ENCODE data around the gene PRCP.
"Not testable (repeated sequence)": the region's sequence is repeated elsewhere in the genome, so short reads cannot be mapped to it uniquely, and the experiment has no call there.

Gene PRCP

DNA sequence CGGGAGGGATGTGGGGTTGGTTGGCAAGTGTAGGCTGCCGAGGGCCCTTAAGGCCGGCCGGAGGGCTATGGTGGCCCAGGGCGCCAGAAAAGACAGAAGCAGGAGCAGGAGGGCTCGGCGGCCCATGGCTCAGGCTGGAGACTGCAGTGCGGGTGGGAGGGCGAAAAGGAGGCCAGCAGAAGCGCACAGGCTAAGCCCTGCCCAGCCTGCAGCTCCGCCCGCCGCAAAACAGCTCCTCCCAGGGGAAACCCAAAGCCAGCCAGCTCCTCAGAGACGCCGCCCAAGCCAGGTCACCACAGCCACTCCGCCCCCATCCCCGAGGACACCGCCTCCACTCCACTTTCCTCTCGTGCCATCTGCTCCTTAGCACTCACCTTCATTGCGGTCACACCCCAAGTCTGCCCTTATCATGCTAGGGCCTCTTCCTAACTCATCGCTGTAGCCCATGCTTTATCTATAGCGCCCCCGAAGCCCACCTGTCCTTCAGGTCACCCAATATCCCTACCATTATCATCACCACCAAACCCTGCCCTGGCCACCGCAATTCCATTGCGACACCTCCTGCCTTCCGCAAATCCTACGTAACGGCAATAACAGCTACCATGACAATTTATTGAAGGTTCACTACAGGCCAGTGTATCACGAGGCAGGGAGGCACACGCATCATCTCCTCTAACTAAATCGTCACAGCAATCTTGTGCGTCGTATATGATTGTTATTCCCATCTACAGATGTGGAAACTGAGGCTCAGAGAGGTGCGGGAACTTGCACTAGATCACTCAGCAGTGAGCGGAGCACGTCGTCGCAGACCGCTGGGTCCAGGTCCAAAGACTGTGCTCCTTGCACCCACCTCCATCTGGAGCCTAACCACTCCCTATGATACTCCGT is at the start of gene PRCP:
TSS of gene PRCP (minus strand) at position 154 of the 888 bp plus-strand sequence. CDS start at position 126, 28 bp downstream.
- peak; percentile 72 for DNase-seq (ENCODE audit: low read depth)

DNA sequence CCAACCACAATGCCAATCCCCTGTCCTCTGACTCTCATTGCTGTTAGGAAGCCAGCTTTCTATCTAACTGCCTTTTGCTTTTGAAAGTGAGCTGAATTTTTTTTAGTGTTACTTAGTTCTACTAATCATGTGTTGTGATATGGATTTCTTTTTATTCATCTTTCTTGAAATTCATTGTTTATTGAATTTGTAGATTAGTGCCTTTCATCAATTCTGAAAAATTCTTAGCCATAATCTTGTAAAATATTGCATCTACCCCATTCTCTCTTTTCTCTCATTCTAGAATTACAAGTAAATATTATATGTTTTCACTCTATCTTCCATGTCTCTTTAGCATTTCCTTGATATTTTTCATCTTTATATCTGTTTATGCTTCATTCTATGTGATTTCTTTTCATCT is 49.1 kb upstream of the PRCP start:
- DNase-seq (ENCODE audit: low read depth): no peak

DNA sequence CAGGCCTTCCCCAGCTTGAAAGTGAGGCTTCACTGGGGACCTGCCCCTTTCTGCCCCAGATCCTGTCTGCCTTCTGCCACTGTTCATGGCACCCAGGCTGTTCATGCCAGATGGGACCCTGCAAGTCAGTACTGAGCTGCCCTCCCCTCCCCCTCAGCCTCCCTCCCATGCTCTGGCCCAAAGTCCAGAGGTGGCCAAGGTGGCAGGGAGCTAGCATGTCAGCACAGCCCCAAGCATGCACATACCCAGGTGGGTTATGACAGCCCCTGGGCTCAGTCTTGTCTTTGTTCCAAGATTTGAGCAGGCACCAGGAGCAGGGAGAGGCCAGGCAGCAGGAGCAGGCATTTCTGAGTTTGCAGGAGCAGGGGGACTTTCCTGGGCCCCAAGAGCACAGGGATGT is 45.5 kb upstream of the PRCP start:
- DNase-seq (ENCODE audit: low read depth): no peak

DNA sequence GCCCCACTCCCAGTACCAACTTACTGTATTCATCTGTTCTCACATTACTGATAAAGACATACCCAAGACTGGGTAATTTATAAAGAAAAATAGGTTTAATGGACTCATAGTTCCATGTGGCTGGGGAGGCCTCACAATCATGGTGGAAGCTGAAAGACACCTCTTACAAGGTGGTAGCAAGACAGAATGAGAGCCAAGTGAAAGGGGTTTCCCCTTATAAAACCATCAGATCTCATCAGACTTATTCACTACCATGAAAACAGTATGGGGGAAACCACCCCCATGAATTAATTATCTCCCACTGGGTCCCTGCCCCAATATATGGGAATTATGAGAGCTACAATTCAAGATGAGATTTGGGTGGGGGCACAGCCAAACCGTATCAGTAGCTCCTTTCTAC is 44.8 kb upstream of the PRCP start:
- not testable (repeated sequence) for DNase-seq (ENCODE audit: low read depth)

DNA sequence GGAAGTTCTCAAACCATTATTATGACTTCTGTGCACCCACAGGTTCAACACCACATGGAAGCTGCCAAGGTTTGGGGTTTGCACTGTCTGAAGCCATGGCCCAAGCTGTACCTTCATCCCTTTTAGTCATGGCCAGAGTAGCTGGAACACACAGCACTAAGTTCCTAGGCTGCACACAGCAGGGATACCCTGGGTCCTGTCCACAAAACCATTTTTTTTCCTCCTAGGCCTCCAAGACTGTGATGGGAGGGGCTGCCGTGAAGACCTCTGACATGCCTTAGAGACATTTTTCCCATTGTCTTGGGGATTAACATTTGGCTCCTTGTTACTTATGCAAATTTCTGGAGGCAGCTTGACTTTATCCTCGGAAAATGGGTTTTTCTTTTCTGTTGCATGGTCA is 44.0 kb upstream of the PRCP start:
- no peak for DNase-seq (ENCODE audit: low read depth)

DNA sequence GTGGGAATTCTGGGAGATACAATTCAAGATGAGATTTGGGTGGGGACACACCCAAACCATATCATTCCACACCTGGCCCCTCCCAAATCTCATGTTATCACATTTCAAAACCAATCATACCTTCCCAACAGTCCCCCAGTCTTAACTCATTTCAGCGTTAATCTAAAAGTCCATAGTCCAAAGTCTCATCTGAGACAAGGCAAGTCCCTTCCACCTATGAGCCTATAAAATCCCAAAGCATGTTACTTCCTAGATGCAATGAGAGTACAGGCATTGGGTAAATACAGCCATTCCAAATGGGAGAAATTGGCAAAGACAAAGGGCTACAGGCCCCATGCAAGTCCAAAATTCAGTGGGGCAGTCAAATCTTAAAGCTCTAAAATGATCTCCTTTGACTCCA is 43.2 kb upstream of the PRCP start:
- not testable (repeated sequence) for DNase-seq (ENCODE audit: low read depth)

DNA sequence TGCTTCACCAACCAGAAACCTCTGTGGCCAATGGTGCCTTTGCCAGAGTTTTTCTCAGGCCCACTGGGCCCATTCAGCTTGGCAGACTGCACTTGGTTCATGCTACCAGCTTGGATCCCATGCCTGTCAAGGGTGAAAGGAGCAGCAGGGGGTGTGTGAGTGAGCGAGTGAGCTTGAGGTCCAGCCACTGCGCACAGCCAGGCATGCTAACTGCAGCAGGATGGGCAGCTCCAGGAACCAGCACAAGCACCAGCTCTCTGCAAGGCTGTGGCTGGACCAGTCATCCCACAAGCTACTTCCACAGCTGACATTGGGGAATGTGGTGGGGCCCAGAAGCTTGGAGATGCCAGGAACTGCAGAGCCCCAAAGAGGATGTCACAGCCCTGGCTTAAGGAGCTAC is 42.1 kb upstream of the PRCP start:
- DNase-seq (ENCODE audit: low read depth): no peak

DNA sequence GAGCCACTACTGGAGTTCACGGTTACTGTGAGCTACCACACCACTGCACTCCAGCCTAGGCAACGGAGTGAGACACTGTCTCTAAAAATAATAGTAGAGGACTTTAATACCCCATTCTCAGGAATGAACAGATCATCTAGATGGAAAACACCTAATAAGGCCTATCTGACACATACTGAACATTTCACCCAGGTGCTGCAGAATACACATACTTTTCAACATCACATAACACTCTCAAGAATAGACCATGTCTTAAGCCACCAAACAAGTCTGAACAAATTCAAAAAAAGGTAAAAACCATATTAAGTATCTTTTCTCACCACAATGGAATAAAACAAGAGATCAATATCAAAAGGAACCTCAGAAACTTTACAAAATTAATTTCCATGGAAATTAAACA is 39.2 kb upstream of the PRCP start:
- DNase-seq (ENCODE audit: low read depth): no peak

DNA sequence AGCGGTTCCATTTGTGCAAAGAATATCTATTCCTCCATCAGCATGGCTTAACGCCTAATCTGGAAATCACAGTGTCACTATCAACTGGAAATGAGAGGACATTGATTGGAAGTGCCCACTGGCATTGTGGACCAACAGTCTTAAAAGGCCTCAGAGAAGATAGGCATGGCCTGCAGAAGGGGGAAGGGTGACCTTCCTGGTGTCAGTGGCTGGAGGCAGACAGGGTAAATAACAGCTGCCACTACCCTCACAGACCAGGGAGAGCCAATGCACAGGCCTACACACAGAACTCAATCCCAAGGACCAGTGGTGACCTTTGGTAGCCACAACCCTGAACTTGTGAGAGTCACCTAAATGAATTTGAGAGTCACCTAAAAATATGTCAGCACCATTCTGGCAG is 37.3 kb upstream of the PRCP start:
- no peak for DNase-seq (ENCODE audit: low read depth)

DNA sequence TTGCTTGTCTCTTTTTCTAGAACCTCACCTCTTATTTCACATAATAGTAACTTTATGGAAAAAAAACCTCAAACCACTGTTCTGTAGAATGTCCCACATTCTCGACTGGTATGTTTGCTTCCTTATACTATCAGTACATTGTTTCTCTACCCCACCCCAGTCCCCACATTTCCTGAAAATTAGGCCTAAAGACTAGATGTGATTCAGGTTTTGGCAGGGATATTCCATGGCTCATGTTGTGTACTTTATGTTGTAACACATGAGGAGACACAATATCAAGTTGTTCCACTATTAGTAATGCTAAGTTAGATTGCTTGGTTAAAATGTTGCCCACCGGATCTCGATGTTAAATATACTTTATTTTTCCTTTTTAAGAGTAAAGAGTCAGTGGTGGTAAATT is 36.0 kb upstream of the PRCP start:
- DNase-seq (ENCODE audit: low read depth): no peak

DNA sequence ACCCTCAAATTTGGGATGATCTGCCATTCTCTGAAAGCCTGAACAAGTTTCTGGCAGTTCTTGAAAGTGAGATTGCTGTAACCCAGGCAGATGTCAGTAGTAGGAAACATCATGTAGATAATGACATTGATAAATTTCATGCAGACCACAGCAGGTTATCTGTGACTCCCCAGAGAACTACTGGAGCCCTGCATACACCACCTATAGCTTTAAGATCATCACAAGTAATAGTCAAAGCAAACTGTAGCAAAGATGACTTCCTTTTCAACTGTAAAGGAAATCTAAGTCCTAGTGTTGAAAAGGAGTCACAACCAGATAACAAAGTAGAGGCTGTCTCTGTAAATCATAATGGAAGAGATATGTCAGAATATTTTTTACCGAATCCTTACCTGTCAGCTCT is 32.3 kb upstream of the PRCP start:
- no peak for DNase-seq (ENCODE audit: low read depth)

DNA sequence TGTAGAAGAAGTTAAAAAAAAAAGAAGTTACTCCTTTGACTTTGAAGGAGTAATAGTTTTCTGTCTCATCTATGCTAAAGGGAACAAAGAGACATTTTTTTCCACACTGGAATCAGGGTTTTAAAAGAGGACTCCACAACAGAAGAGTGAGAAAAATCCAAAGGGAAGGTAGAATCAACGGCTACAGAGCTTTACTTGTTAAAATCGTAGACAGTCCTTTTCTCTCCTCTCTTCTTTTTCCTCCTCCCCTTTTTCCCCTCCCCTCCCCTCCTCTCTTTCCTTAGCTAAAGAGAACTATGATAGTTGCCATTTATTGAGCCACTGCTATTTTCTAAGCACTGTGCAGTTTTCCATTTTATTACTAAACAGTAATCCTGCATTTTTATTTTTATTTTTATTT is 30.5 kb upstream of the PRCP start:
- no peak for DNase-seq (ENCODE audit: low read depth)

DNA sequence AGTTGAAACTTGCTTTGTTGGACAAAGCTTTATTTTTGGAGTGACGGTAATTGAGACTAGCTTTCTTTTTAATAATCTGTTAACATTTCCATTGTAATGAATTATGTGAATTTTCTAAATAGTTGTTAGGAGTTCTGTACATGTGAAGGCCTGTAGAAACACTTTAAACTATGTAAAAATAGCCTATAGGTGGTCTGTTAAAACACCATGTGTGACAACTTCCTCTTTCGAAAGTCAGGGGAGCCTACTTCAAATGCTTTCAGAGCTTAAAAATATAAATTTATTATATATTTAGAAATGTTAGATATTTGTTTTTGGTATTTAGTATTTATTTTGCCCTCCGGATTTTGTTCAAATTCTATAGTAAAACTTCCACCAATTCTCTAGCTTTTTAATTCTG is 30.0 kb upstream of the PRCP start:
- no peak for DNase-seq (ENCODE audit: low read depth)

DNA sequence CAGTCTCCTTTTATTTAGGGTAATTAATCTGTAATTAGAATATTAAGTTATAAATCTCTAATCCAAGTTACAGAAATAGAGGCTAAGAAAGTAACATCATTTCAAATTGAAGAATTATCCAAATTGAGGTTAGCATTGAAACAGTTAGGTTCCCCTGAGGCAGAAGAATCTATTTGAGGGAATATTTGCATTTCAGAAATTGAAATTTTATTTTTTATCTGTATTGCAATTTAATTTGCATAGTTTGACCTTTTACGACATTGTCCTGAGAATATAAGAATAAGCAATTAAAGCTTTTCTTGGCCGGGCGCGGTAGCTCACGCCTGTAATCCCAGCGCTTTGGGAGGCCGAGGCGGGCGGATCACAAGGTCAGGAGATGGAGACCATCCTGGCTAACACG is 28.9 kb upstream of the PRCP start:
- DNase-seq (ENCODE audit: low read depth): no peak

DNA sequence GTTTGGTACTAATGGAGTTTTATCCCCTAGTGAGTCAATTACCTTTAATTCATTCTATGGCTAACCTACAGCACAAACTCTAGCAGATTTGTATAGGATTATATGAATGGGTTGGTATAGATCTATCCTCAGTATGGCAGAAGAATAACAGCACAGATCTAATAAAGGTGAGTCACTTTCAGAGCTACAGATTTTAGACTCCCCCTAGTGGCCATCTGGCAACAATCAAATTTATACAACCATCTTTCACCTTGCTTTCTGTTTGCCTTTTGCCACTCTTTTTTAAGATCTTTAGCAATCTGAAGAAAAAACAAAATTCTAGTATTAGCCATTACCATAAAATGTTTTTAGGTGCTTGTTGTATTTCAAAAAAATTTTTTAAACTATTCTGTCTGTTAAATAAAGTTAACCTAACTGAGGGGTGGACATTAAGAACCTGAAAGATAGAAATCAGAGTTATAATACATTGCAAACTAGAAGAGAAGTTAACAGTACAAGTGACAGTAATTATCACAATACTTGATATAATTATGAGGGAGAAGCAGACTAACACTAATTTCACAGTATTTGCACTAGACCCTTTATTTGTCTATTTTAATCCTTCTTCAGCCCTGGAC is 27.1 kb upstream of the PRCP start:
- DNase-seq (ENCODE audit: low read depth): no peak

DNA sequence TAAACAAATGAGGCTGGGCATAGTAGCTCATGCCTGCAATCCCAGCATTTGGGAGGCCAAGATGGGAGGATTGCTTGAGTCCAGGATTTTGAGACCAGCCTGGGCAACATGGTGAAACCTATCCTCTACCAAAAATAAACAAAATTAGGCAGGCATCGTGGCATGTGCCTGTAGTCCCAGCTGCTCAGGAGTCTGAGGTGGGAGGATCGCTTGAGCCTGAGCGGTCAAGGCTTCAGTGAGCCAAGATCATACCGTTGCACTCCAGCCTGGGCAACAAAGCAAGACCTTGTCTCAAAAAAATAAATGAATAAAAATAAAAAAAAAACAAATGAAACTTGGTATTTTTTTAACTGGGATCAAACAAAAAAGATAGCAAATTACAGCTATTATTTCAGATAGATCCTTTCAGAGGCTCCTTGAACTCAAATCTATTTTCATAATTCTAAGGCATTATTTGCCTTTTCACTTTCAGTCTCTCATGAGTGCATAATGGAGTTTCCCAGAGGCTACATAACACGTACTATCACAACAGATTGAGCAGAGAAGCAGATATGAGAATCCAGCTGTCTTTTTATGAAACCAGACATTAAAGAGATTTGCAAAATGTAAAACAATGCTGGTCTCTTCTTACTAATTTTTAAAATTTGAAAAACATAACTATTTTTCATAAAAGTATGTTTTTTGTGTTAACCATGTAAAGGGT is 24.4 kb upstream of the PRCP start:
- DNase-seq (ENCODE audit: low read depth): no peak

DNA sequence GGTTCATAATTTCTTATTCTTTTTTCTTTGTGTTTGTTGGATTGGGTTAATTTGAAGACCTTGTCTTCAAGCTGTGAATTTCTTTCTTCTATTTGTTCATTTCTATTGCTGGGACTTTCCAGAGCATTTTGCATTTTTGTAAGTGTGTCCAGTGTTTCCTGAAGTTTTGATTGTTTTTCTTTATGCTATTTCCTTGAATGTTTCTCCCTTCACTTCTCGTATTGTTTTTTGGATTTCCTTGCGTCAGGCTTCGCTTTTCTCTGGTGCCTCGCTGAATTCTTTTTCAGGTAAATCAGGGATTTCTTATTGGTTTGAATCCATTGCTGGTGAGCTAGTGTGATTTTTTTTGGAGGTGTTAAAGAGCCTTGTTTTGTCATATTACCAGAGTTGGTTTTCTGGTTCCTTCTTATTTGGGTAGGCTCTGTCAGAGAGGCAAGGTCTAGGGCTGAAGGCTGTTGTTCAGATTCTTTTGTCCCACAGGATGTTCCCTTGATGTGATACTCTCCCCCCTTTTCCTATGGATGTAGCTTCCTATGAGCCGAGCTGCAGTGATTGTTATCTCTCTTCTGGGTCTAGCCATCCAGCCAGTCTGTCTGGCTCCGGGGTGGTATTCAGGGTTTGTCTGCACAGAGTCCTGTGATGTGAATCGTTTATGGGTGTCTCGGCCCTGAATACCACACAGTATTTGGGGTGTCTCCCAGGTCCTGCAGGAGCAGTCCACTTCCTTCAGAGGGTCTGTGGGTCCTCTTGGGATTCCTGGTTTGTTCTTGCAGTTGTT is 22.4 kb upstream of the PRCP start:
- DNase-seq (ENCODE audit: low read depth): not testable (repeated sequence)

DNA sequence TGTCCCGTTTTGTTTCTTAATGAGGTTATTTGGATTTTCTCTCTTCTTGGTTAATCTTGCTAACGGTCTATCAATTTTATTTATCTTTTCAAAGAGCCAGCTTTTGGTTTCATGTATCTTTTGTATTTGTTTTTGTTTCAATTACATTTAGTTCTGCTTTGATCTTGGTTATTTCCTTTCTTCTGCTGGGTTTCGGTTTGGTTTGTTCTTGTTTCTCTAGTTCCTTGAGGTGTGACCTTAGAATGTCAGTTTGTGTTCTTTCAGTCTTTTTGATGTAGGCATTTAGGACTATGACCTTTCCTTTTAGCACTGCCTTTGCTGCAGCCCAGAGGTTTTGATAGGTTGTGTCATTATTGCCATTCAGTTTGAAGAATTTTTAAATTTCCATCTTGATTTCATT is 20.0 kb upstream of the PRCP start:
- not testable (repeated sequence) for DNase-seq (ENCODE audit: low read depth)

DNA sequence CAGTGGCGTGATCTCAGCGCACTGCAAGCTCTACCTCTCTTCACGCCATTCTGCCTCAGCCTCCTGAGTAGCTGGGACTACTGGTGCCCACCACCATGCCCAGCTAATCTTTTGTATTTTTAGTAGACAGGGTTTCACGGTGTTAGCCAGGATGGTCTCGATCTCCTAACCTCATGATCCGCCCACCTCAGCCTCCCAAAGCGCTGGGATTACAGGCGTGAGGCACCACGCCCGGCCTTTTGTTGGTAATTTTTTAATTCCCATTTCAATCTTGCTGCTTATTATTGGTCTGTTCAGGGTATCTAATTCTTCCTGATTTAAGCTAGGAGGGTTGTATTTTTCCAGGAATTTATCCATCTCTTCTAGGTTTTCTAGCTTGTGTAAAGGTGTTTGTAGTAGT is 19.6 kb upstream of the PRCP start:
- DNase-seq (ENCODE audit: low read depth): not testable (repeated sequence)

DNA sequence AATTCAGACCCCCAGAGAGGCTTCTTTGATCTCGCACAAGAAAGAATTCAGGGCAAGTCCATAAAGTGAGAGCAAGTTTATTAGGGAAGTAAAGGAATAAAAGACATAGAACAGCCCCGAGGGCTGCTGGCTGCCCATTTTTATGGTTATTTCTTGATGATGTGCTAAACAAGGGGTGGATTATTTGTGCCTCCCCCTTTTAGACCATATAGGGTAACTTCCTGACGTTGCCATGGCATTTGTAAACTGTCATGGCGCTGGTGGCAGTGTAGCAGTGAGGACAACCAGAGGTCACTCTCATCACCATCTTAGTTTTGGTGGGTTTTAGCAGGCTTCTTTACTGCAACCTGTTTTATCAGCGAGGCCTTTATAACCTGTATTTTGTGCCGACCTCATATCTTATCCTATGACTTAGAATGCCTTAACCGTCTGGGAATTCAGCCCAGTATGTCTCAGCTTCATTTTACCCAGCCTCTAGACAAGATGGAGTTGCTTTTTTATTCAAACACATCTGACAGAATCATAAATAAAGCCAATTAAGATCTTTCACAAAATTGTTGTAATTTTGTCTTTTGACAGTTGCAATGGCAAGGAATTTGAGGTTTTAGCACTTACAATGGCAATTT is 8.9 kb upstream of the PRCP start:
- no peak for DNase-seq (ENCODE audit: low read depth)

DNA sequence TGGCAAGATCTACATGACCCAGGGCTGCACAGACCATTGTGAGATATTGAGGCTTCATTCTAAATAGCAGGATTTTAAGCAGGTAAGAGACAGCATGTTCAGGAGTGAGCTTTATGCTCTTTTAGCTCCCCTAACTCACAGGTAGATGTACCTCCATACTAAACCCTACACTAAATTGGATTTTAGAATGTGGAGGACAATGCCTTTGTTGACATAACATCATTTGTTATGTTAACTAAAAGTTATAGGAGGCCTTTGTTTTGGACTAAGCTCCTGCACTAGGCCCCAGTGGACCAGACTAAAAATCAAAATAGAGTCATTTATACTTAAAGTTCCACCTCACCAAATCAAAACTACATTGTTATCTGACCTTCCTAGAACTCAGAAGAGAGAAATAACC is 8.1 kb upstream of the PRCP start:
- no peak for DNase-seq (ENCODE audit: low read depth)

DNA sequence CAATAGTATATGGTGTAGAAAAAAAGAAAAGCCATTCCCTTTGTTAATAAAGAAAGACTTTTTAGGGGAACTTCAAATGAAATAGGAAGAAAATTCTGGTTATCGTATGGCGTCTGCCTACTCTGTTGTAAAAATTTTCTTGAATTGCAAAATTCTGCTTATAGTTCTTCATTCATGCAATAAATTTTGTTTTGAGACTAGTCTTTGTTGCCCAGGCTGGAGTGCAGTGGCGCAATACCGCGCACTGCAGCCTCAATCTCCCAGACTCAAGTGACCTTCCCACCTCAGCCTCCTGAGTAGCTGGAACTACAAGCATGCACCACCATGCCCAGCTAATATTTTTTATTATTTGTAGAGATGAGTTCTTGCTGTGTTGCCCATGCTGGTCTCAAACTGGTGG is 7.1 kb upstream of the PRCP start:
- no peak for DNase-seq (ENCODE audit: low read depth)

All from stimulated activated CD8-positive, alpha-beta memory T cell treated with anti-CD3 and anti-CD28 coated beads, Interleukin-15, amount 100 ng/mL, for 24 hours (primary cell).